ENCODE data around the gene KPNA2. TPM values are rescaled to one million over a fixed set of nuclear protein-coding genes. Genes with fewer than 3 reads are reported as not detected.

KPNA2 gene
- polyA plus RNA-seq, 1 donor: 57.2 TPM

Other genes starting within 250 kb of the KPNA2 start
- gene BPTF, start 210.2 kb upstream of the KPNA2 start, polyA plus RNA-seq: 62.2 TPM
- 12.4 TPM for gene C17orf58, start 39.3 kb upstream of the KPNA2 start, polyA plus RNA-seq
- 45.9 TPM for gene AMZ2, start 212.3 kb downstream of the KPNA2 start, polyA plus RNA-seq